ACHN (cell line): ENCODE data around the gene ABHD5.

Experiments used
- DNase-seq: peaks from one replicate; pipeline ENCODE4 v3.0.0-alpha.2; 2015
- in situ Hi-C: cut with HindIII; loops from 2 replicates; pipeline ENCODE4 v1.10.0; 2017; ENCODE audit warnings: low sequenced_read_pairs, low pct_ligation_motif_present, low pct_unique_long_range_greater_than_20kb

ABHD5 gene

DNA sequence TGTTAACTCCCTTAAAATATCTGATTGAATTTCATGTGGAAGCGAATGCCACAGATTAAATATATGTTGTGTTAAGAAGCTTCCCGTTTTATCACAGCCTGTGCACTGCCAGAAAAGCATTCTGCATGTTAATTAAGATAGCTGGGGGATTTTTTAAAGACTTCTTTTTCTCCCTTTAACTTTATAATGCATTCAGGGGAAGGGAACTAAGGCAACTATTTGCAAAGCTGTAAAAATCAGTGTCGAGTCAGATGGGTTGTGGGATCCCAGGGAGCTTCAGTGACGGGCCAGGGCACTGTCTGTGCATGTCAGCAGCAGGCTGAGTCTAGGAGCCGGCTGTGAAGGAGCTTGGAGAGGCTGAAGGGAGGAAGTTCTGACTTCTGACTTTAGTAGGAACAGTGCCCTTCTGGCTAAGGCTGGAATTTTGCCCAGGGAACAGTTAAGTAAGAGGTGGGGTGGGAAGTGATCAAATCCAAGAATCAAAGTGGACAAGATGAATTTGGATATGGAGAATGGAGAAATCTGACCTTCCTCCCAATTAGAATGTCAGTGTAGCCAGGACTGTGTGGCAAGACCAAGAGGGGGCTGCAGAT is 77.7 kb downstream of the ABHD5 start:
- in situ Hi-C loops, result no loop called here
- no peak for DNase-seq

DNA sequence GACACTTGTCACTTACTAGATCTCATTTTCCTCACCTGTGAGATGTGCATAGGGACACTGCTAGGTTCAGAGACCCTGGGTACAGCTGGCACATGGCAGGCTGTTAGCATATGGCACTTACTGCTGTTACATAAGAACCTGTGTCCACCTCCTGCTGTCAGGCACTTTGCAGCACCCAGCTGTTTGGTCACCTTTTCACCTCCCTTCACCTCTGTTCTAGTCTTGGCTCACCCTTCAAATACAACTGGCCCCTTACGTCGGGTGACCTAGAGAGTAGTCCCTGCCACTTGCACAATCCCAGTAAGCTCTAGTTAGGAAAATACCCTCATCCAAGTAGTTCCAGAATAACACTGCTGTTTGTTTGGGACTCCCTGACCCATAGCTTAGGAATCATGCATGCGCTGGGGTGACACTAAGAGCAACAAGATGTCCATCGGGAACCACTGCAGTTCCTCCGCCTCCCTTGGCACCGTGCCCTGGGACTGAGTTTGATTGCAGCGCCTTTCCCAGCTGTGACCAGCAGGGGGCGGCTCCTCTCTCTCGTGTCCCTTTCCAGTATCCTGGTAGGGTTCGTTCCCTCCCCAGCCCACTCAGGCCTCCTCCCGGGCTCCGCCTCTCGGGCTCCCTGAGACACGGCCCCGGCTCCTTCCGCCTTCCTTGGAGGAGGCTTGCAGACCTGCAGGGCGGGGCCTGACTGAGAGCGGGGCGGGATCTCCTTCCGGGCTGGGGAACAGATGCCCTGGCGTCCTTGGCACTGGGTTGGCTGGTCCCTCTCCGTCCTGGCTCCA is 78.6 kb downstream of the ABHD5 start:
- in situ Hi-C loops, result no loop called here
- DNase-seq, result peak; percentile 98

DNA sequence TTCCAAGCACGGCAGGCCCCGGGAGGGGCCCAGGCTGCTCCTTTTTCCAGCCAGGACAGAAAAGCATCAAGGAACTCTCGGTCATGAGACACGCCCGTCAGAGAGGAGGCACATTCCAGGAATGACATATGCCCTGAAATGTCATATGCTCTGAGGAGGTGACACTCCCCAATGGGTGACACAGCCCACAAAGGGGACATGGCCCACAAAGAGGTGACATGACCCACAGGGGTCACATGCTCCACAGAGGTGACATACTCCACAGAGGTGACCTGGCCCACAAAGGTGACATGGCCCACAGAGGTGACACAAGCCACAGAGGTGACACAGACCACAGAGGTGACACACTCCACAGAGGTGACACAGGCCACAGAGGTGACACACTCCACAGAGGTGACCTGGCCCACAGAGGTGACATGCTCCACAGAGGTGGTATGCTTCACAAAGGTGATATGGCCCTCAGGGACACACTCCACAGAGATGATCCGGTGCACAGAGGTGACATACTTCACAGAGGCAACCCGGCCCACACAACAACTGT is 79.2 kb downstream of the ABHD5 start:
- no peak for DNase-seq
- in situ Hi-C loops, result no loop called here

DNA sequence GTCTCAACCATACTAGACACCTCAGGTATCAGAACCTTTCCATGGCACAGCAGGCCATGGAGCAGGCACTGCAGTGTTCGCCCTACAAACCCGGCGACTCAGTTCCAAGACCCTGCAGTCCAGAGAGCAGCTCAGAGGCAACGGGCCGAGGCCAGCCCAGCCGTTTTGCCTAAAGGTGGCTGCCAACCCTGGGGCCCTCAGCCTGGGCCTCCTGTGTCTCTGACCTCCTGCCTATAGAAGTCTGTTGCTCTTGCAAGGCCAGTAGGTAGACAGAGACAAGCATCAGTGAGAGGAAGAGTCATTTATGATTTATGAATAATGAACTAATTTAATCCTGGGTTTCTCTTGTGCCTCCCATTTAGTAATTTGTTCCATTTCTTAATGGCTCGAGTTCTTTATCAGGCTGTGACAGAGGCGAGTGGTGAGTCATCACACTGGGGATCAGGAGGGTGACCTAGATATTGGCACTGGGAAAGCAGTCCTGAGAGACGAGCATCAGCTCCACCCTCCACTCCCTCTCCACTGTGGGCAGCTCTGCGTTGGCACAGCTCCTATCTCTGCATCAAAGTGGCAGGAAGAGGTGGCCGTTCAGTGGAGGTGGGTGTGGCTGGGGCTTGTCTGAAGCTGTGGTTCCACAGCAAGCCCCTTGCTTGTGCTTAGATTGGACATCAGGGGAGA is 79.8 kb downstream of the ABHD5 start:
- in situ Hi-C loops, result no loop called here
- DNase-seq, result no peak

GRCh38 chr3:43771610-43772009 is 80.9 kb downstream of the ABHD5 start:
- DNase-seq, result no peak
- in situ Hi-C loops, result no loop called here

- in situ Hi-C loops, result no loop called here
- no peak for DNase-seq
Measured at GRCh38 chr3:43773273-43774094, 82.7 kb downstream of the ABHD5 start.

DNA sequence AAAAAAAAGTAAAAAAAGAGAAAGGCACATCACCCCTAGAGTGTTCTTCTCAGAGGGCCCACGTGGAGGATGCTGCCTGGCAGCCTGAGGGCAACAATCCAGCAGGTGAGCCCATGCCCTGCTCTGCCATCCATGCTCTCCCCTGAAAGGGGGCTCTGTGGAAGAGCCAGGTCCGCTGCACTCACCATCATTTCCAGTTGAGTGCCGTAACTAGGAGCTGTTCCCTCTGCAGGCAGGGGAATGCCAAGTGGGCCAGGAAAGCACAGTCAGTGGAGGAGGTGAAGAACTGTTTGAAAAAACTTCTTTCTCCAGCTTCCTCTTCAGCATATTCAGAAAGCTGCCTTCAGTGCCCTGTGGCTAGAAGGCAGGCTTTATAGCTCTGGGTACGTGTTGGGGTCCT is 84.1 kb downstream of the ABHD5 start:
- in situ Hi-C loops, result no loop called here

DNA sequence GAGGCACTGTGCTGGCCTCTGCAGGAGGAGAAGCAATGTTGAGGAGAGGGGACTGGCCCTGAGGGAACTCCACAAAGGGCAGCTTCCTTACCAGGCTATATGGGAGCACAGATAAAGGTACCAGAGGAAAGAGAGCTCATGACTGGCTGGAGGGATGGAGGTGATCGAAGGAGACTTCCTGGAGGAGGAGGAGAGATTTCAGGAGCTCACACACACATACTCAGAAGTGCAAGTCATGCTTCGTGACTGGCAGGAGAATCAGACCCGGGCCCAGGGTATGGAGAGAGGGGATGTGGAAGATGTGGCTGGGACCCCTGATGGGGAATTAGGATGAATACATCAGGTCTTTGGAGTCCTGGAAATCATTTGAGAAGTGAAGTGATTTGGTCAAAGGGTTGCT is 85.4 kb downstream of the ABHD5 start:
- no peak for DNase-seq
- in situ Hi-C loops, result no loop called here

More for the DNA sequence above, 84.1 kb downstream of the ABHD5 start:
- DNase-seq, result no peak

GRCh38 chr3:43779850-43780249 is 89.1 kb downstream of the ABHD5 start:
- DNase-seq, result no peak
- in situ Hi-C loops, result no loop called here

DNA sequence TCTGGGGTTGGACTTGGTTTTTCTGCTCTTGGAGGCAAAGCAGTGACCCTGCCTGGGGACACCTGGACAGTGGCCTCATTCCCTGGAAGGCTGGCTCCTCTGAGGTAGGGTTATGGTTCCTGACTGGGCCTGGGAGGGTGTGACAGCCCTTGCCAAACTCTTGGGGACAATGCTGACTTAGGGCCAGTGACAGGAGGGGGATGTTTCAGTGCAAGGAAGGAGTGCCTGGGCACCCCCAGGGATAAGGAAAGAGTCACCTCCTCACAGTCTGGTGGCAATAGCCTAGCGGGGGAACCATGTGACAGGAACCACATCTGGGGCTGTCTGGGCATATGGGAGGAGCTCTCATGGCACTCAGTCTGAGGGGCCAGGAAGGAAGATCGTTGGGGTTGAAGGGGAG is 91.8 kb downstream of the ABHD5 start:
- DNase-seq, result no peak

More for the DNA sequence above, 91.8 kb downstream of the ABHD5 start:
- in situ Hi-C loops, result no loop called here
